EH (cell line): ENCODE data around the gene CDK13.
A peak's percentile ranks its signal among the peaks of the same experiment; 100 is the strongest.
"Not testable (repeated sequence)": the region's sequence is repeated elsewhere in the genome, so short reads cannot be mapped to it uniquely, and the experiment has no call there.

Experiments used
- DNase-seq: peaks from one replicate; pipeline ENCODE4 v3.0.0-alpha.2; 2015; ENCODE audit warnings: low read depth

CDK13 gene

DNA sequence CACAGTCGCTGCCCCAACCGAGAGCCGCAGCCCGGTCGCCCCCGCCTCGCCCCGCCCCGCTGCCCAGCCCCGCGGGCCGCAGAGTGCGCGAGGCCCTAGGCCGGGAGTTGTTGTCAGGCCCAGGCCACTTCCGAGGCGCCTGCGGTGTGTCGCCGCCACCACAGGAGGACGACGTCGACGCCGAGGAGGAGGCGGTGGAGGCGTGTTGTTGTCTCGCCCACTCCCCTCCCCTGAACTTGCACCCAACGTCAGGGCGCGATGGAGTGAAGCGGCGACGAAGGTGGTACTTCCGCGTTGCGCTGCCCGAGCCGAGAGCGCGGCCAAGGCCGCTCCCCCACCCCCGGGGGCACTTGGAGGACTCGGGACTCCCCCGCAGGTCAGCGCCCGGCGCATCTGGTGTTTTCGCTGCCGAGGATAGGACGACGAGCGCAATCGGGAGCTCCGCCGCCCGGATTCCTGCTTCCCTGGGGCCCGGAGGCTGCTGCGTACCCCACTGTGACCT is at the start of gene CDK13:
Gene CDK13, plus strand, starts transcription at position 286 of the 502 bp plus-strand sequence. CDS start 386 bp downstream, outside the sequence.
- DNase-seq = peak; percentile 82

DNA sequence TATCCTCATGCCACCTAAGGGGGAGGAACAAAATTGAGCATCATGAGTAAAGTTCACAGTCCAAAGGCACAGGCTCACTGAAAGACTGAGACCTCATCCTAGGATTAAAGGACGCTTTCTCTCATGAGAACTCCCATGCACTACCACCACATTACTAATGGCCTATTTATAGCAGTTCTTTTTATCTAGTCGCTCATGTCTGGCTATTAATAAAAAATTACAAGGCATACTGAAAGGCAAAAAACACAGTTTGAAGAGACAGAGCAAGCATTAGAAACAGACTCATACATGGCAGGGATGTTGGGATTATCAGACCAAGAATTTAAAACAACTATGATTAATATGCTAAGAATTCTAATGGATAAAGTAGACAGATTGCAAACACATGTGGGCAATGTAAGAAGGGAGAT is 46.0 kb upstream of the CDK13 start:
- peak; percentile 66 for DNase-seq

DNA sequence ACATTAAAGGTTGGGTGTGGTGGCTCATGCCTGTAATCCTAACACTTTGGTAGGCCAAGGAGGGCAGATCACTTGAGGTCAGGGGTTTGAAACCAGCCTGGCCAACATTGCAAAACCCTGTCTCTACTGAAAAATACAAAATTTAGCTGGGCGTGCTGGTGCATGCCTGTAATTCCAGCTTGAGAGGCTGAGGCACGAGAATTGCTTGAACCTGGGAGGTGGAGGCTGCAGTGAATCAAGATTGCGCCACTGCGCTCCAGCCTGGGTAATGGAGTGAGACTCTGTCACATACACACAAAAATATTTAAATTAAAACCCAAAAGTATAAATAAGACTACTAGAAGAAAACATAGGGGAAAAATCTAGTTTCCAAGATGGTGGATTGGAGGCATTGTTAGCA is 41.9 kb upstream of the CDK13 start:
- DNase-seq = no peak

DNA sequence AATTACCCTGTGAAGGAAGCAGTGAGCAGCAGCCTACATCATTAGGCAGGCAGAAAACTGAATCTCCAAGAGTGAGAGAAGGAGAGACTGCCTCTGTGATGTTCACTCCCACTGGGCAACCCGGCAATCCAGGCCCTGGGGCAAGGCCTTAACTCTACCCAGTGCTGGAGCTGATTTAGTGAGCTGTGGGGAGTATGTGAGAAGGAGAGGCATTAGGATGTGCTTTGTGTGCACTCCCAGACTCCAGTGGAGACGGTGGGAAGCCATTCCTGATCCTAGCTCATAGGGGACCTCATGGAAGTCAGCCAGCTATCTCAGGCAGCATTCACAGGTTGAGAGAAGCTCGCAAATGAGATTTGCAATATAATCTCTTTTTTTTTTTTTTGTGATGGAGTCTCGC is 41.1 kb upstream of the CDK13 start:
- no peak for DNase-seq

DNA sequence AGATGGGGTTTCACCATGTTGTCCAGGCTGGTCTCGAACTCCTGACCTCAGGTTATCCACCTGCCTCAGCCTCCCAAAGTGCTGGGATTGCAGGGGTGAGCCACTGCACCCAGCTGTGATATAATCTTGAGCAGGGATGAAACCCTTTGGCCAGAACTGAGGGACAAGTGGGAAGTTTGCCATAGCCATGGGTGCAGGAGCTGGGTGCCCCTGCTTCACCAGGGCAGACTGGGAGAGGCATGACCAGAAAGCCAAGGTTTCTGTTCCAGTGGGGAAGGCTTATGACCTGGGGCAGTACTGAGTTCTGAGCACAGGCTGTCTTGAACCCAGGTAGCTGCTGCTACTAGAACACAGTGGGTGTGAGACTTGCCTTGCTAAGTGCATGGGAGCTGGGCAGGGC is 40.5 kb upstream of the CDK13 start:
- DNase-seq = no peak

DNA sequence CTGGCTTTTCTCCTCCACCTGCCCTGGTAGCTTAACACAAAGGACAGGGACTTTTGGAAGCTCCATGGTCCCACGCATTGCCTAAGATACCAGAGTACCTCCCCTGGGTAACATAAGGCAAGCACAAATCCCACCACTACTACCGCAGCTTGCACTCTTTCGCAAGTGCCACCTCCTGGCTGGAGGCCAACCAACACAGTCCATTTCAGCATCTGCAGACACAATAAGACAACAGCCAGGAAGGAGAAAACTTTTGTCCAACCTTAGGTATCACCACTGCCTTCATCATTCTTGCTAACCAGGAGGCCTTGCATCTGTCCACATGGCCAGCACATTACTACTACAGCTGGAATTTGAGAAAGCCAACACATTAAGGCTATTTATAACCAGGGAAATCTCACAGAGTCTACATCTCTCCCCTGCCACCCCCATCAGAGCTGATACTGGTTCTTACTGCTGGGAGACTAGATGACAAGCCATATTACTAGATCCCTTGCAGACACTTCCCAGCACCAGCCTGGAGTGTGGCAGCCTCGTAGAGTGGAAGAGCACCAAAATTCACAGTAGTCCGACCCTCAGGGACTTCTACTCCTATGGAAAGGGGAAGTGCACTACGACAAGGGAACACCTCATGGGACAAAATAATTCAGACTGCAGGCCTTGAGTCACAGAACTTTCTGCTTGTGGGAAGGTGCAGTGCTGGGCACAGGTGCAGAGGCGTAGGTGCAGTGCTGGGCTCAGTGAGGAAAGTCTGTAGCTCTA is 39.8 kb upstream of the CDK13 start:
- peak; percentile 56 for DNase-seq

DNA sequence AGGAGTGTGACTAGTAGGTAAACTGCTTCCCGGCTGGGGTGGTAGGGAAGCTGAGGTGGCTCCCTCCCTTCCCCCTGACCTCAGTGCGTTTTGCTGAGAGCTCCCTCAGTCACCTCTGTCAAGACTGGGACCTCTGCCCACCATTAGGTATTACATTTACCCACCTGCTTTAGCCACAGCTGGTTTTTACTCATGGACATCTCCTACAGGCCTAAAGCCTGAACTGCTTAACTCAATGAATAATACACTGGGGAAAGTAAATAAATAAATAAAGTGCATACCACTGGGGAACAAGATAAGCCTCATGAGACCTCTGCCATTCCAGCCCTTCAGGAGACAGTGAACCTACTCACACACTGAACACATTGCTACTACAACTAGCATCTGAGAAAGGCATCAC is 38.9 kb upstream of the CDK13 start:
- no peak for DNase-seq

DNA sequence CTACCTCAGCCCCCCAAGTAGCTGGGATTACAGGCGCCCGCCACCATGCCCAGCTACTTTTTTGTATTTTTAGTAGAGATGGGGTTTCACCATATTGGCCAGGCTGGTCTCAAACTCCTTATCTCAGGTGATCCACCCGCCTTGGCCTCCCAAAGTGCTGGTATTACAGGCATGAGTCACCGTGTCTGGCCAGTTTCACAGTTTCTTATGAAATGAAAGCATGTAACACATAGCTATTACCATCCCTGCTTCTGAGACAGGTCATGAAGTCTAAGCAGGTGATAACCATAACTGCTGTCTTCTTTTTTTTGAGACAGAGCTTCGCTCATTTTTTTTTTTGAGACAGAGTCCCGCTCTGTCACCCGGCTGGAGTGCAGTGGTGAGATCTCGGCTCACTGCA is 34.2 kb upstream of the CDK13 start:
- not testable (repeated sequence) for DNase-seq

DNA sequence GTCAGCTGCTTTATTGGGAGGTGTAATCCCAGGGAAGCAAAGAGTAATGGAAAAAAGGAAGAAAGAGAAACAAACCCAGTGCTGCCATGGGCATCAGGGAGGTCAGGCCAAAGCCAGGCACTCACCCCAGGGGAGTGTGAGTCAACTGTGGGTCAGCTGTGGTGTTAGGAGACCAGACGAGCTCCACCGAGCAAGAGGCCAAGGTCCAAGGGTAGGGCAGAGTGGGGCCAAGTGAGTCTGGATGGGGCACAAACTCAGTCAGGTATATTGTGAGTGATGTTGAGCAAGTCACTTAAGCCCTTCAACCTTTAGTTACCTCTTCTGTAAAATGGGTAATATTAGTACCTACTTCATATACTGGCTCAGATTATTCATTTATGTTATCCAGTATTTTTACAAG is 30.4 kb upstream of the CDK13 start:
- DNase-seq = no peak

DNA sequence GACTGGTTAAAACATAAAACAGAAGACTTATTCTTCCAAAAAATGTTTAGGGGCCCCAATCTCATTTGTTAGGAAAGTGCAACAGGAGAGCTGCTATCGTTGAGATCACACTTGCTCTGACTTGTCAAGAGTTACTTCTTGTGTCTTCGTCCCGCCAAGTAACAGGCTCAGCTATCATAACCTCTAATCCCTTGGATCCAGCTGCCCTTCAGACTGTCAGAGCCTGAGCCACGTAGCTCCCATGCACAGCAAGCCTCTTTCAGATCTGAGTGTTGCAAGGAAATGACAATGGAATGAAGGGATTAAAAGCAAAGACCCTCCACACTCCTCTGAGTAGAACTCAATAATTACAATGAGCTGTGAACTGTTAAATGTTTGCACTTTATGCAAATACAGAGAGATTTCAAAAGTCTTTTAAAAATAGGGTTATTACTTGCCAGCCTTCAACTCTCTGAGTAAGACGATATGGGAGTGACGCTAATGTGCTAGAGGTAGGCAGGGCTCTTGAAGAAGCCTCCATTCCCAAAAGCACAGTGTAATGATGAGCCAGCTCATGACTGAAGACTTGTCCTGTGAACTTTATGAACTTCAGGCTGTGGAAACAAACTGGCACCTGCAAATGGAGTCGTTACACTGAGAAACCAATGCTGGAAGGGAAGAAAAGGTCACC is 28.4 kb upstream of the CDK13 start:
- DNase-seq = no peak

DNA sequence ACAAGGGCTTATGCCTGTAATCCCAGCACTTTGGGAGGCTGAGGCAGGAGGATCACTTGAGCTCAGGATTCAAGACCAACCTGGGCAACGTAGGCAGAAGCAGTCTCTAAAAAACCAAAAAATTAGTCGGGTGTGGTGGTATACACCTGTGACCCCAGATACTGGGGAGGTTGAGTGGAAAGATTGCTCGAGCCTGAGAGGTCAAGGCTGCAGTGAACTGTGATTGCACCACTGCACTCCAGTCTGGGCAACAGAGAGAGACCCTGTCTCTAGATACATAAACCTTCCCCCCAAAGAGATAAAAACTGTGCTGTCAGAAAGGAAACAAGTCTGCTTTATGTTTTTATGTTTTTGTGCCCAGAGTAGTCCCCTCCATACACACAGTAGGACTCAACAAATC is 27.5 kb upstream of the CDK13 start:
- DNase-seq = no peak

DNA sequence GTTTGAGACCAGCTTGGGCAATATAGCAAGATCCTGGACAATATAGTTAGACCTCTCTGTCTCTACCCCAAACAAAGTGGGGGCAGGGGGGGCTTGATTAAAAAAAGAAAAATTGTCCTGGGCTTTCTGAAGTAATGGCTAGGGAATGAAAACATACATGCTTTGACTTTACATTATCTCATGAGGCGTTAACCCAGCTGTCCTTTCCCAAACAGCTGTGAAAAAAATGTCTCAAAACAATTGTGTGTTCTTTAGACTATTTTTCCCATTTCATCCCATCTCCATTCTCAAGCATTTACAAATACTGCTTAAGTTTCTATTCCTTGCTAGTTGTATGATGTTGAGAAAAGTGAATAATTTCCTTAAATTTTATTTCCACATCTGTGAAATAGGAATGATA is 27.0 kb upstream of the CDK13 start:
- no peak for DNase-seq

DNA sequence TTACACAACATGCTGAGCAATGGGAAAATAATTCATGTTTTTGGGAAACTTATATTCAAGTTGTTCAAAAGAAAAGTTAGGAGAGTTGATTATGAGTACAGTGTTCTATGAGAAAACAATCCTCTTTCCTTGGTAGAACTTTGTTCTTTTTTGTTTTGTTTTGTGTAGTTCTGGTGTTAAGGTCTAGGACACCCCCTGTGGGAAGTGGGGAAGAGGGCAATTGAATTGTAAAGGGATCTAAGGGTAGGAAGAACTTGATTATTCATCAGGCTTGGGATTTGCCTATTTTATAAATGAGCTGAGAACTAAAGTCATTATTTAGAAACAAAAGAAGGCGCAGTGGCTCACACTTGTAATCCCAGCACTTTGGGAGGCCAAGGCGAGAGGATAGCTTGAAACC is 25.9 kb upstream of the CDK13 start:
- DNase-seq = no peak

DNA sequence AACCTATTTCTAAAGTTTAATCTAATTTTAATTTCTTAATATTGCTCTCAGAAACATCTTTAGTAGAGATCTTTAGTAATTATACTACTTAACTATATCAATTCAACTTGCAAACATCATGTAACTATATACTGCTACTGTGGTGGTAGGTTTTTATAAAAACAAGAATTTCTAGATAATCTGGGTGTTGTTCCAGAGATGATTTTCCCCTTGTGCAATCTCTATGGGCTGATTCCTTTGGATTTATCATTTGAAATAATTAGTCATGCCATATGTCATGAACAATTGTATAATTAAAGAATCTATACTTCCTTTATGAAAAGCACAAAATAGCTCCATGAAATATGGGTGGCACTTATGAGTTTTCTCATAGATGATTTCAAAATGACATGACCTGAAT is 23.9 kb upstream of the CDK13 start:
- no peak for DNase-seq

DNA sequence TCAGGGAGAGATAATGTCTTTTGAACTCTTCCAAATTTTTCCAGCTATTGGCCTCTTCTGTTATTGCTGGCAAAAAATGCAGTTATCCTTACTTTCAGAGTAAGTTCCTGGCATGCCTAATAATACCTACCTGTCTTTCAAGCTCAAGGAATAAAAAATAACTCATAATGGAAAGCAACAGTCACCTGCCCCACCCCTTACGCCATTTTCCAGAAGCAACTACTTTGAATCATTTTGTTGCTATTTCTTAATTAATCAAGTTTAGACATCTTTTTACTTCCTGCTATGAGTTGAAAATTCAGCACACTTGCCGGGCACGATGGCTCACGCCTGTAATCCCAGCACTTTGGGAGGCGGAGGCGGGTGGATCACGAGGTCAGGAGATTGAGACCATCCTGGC is 23.0 kb upstream of the CDK13 start:
- no peak for DNase-seq

DNA sequence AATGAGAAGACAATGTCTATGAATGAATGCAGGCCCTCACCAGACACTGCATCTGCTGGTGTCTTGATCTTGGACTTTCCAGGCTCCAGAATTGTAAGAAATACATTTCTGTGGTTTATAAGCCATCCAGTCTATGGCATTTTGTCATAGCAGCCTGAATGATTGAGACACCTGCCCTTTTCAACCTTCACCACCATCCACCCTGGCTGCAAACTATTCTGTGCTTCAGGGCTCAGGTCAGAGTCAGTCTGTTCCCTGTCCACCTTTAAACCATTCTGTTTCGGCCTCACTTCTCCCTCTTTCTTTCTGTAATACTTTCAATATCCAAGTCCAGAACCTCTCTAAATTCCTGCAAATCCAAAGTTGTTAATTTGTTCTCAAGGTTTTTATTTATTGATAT is 15.9 kb upstream of the CDK13 start:
- no peak for DNase-seq

DNA sequence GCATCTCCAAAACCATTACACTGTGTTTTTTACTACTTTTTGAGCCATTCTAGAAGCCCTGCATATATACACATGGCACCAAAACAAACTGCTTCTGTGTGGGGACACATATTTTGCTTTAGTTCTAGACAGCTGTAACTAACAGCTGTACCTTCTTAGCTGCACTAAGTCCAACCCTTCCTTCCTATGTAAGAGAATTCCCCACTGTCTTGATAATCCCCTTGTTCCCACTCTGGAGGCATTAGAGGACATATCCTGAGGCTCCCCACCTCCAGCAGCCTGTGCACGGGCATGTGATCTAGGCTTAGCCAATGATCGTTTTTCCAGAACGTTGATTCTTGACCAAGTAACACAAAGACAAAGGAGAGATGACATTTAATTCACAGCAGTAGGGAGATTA is 13.3 kb upstream of the CDK13 start:
- no peak for DNase-seq

DNA sequence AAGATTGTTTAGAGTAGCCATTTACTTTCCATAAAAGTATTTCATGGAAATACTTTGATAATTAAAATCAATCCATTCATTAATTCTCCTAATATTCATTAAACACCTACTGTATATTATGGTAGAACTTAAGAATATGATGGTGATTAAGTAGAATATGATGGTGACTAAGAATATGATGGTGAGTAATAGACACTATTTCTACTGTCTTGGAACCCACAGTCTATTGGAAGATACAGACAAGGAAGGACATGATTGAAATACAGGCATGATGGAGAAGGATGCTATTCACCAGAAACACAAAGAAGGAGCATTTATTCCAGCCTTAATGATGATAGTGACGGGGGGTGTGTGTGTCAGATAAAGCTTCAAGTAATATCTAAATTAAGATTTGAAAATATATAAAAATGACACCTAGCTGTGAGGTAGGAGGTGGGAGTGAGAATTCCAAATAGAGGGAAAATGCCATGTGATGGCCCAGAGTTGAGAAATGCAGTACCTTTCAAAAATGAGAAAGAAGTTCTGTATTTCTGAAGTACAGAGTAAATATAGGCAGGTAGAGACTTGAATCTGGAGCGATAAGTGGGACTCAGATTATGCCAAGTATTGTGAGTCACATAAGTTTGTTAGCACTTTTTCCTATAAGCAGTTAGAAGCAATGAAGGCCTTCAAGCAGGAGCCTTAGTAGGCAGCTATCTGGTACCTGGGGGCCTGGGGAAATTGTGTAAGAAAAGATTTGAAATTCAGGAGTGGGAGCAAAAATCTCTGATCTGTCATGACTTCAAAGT is 12.5 kb upstream of the CDK13 start:
- no peak for DNase-seq

DNA sequence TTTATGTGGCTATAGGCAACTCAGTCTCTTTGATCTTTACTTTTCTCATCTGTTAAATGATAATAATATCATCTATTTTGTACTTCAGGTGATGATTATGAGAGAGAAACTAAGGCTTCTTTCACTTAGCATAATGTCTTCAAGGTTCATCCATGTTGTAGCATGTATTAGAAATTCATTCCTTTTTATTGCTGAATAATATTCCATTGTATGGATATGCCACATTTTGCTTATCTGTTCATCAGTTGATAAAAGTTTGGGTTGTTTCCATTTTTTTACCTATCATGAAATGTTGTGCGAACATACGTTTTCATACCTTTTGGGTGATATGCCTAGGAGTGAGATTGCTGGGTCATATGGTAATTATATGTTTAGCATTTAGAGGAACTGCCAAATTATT is 7.2 kb upstream of the CDK13 start:
- DNase-seq = no peak

DNA sequence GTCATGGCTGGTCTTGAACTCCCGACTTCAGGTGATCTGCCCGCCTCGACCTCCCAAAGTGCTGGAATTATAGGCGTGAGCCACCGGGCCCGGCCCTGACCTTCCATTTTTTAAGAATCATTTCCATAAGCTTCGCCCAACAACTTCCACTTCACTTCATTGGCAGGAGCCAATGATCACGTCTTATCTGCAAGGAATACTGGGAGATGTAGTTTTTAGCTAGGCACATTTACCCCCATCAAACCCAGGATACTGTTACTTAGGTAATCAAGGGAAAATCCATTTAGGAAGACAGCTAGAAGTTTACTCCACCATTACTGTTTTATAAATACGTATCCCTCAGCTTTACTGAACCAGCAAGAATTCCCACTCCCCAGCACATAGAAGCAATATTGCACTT is 3.4 kb upstream of the CDK13 start:
- DNase-seq = no peak

DNA sequence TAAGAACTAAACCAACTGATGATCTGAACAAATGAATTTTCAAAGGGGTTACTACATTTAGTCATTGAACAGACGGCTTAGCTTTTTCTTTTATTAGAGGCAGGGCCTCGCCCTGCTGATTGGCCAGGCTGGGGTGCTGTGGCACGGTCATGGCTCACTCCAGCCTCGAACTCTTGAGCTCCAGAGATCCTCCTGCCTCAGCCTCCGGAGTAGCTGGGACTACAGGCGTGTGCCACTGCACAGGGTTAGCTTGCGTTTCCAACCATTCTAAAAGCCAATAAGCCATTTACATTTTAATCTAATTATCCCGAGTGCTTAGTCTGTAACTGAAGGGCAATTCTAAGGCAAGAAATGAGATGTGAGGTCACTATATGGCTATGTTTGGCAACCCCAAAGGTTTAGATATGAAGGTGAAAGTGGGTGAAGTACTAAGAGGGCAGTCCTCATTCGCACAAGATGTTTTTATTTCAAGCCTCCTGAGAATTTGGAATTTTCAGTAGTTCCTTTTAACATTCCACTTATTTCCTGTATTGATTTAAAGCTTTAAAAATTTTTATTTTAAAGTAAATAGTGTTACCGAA is 1.6 kb upstream of the CDK13 start:
- DNase-seq = no peak
